ENCODE data around the gene COTL1. TPM values are rescaled to one million over a fixed set of nuclear protein-coding genes. Genes with fewer than 3 reads are reported as not detected.

Gene COTL1
- polyA plus RNA-seq, 1 of the 3 experiments (the other 2 are of a cell fraction): 91.6 TPM

DNA sequence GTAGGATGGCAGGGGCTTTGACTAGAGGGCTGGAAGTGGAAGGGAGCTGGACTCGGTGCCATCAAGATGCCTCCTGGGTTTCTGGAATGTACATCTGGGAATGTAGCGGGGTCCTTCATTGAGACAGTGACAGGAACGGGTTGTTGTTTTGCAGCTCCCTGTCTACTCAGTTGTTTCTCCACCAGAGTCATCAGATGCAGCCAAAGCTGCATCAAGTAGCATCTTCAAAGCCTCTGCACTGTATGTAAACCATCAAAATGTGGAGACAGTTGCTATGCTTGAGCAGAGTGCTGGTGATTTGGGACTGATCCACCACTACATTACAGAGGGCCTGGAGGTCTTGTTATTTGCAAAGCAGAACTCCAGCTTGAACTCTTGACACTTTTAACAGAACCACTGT is 88.3 kb downstream of the COTL1 start:
- 79% methylated on average over 3 of the region's 3 CpGs for WGBS (ENCODE audit: low lambda C conversion rate)
- peaks cover 3 to 16% of the 10 kb centered on the region in 2 experiments; a peak in 3 of 4 replicates for H3K4me1 ChIP-seq (ENCODE audit: control insufficient read depth in 1 of 2, insufficient read depth in 2 of 2, low read depth in 1 of 2, low read length in 1 of 2)
- no peaks in the 10 kb centered on the region for H3K9me2 ChIP-seq
- CTCF ChIA-PET: interaction anchor here (0.8 to 1.4 kb wide), 4 partner anchors 19 to 573 kb away, joined by 3 to 4 read pairs (median 4); no protein-coding TSS in a partner anchor
- H2AFZ ChIP-seq (ENCODE audit: low read depth): no peak overlapping the region
- H3K27me3 ChIP-seq (ENCODE audit: insufficient read depth): no peaks in the 10 kb centered on the region
- H3K4me2 ChIP-seq: no peak overlapping the region
- no peaks in the 10 kb centered on the region for H3K9me3 ChIP-seq
- POLR2A ChIA-PET: no interaction called here
- TF ChIP-seq FOSL2 (IDR thresholded peaks at IDR 0.05; ENCODE audit: borderline replicate concordance, low read depth): no peak
- TF ChIP-seq, protein P1, sequence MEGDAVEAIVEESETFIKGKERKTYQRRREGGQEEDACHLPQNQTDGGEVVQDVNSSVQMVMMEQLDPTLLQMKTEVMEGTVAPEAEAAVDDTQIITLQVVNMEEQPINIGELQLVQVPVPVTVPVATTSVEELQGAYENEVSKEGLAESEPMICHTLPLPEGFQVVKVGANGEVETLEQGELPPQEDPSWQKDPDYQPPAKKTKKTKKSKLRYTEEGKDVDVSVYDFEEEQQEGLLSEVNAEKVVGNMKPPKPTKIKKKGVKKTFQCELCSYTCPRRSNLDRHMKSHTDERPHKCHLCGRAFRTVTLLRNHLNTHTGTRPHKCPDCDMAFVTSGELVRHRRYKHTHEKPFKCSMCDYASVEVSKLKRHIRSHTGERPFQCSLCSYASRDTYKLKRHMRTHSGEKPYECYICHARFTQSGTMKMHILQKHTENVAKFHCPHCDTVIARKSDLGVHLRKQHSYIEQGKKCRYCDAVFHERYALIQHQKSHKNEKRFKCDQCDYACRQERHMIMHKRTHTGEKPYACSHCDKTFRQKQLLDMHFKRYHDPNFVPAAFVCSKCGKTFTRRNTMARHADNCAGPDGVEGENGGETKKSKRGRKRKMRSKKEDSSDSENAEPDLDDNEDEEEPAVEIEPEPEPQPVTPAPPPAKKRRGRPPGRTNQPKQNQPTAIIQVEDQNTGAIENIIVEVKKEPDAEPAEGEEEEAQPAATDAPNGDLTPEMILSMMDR (IDR thresholded peaks at IDR 0.05): no peak
- TF ChIP-seq CHD2 (IDR thresholded peaks at IDR 0.05; ENCODE audit: low read length, partially characterized antibody): no peak
- TF ChIP-seq, protein P2, sequence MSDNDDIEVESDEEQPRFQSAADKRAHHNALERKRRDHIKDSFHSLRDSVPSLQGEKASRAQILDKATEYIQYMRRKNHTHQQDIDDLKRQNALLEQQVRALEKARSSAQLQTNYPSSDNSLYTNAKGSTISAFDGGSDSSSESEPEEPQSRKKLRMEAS (IDR thresholded peaks at IDR 0.05; ENCODE audit: low read depth): no peak
- no peak for TF ChIP-seq RXRA (IDR thresholded peaks at IDR 0.05; ENCODE audit: borderline replicate concordance, low read depth)
- no peak for TF ChIP-seq TAF1 (IDR thresholded peaks at IDR 0.05; ENCODE audit: borderline replicate concordance, low read depth, low read length)
- TF ChIP-seq GABPA (IDR thresholded peaks at IDR 0.05; ENCODE audit: low read depth): no peak
- TF ChIP-seq, protein P3, sequence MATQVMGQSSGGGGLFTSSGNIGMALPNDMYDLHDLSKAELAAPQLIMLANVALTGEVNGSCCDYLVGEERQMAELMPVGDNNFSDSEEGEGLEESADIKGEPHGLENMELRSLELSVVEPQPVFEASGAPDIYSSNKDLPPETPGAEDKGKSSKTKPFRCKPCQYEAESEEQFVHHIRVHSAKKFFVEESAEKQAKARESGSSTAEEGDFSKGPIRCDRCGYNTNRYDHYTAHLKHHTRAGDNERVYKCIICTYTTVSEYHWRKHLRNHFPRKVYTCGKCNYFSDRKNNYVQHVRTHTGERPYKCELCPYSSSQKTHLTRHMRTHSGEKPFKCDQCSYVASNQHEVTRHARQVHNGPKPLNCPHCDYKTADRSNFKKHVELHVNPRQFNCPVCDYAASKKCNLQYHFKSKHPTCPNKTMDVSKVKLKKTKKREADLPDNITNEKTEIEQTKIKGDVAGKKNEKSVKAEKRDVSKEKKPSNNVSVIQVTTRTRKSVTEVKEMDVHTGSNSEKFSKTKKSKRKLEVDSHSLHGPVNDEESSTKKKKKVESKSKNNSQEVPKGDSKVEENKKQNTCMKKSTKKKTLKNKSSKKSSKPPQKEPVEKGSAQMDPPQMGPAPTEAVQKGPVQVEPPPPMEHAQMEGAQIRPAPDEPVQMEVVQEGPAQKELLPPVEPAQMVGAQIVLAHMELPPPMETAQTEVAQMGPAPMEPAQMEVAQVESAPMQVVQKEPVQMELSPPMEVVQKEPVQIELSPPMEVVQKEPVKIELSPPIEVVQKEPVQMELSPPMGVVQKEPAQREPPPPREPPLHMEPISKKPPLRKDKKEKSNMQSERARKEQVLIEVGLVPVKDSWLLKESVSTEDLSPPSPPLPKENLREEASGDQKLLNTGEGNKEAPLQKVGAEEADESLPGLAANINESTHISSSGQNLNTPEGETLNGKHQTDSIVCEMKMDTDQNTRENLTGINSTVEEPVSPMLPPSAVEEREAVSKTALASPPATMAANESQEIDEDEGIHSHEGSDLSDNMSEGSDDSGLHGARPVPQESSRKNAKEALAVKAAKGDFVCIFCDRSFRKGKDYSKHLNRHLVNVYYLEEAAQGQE (IDR thresholded peaks at IDR 0.05; ENCODE audit: low read depth, low read length): no peak
- TF ChIP-seq, protein P4, sequence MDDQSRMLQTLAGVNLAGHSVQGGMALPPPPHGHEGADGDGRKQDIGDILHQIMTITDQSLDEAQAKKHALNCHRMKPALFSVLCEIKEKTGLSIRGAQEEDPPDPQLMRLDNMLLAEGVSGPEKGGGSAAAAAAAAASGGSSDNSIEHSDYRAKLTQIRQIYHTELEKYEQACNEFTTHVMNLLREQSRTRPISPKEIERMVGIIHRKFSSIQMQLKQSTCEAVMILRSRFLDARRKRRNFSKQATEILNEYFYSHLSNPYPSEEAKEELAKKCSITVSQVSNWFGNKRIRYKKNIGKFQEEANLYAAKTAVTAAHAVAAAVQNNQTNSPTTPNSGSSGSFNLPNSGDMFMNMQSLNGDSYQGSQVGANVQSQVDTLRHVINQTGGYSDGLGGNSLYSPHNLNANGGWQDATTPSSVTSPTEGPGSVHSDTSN (IDR thresholded peaks at IDR 0.05): no peak
- no peak for TF ChIP-seq TCF12 (IDR thresholded peaks at IDR 0.05)
- no peak for TF ChIP-seq RFX5 (IDR thresholded peaks at IDR 0.05; ENCODE audit: low read length)
- no peak for DNase-seq
- H3K9ac ChIP-seq: no peak overlapping the region
- H3K4me3 ChIP-seq (ENCODE audit: low read depth in 2 of 2, low read length in 1 of 2): no peak overlapping the region
- H3K79me2 ChIP-seq (ENCODE audit: insufficient read depth): no peaks in the 10 kb centered on the region
- H4K20me1 ChIP-seq (ENCODE audit: insufficient read depth): no peaks in the 10 kb centered on the region
- H3K36me3 ChIP-seq (replicated peaks in 1 of 2; ENCODE audit: control insufficient read depth in 1 of 2, insufficient read depth in 2 of 2, low read length in 1 of 2): no peaks in the 10 kb centered on the region
- H3F3A ChIP-seq (replicated peaks; ENCODE audit: insufficient read depth): peaks cover 32% of the 10 kb centered on the region
- no peak overlapping the region for H3K27ac ChIP-seq (ENCODE audit: low read depth in 2 of 2, low read length in 1 of 2)

Data from SK-N-SH (cell line).